BLaER1 (cell line): ENCODE measurements around the gene C5orf46.

Source experiments
- H3K27ac ChIP-seq: shearing (Covaris generic); formaldehyde crosslinking; 2 replicates; pipeline ENCODE4 v1.8.1; 2022
- H3K27me3 ChIP-seq: shearing (Covaris generic); formaldehyde crosslinking; 2 replicates; pipeline ENCODE4 v1.8.1; 2022
- H3K36me3 ChIP-seq: shearing (Covaris generic); formaldehyde crosslinking; 2 replicates; pipeline ENCODE4 v1.8.1; 2022
- H3K4me1 ChIP-seq: shearing (Covaris generic); formaldehyde crosslinking; 2 replicates; pipeline ENCODE4 v1.8.1; 2022
- H3K4me2 ChIP-seq: shearing (Covaris generic); formaldehyde crosslinking; 2 replicates; pipeline ENCODE4 v1.8.1; 2022
- H3K4me3 ChIP-seq: shearing (Covaris generic); formaldehyde crosslinking; 2 replicates; pipeline ENCODE4 v1.8.1; 2022
- H3K9ac ChIP-seq: shearing (Covaris generic); formaldehyde crosslinking; 2 replicates; pipeline ENCODE4 v1.8.1; 2022
- H3K9me3 ChIP-seq: shearing (Covaris generic); formaldehyde crosslinking; 2 replicates; pipeline ENCODE4 v1.8.1; 2022
- H4K20me1 ChIP-seq: shearing (Covaris generic); formaldehyde crosslinking; 2 replicates; pipeline ENCODE4 v1.8.1; 2022
- Cebpa-rat ChIP-seq: shearing (Covaris generic); IDR thresholded peaks from 2 replicates; pipeline ENCODE4 v1.8.1; 2022

The C5orf46 gene

GRCh38 chr5:147853372-147853987 lies 52.9 kb downstream of the C5orf46 start:
- Histone ChIP-seq H3K9me3 (no peaks in the 10 kb centered on the region), H3K9ac (no peak overlapping the region), H4K20me1 (no peaks in the 10 kb centered on the region), H3K4me2 (no peak overlapping the region), H3K4me1 (0 out of 2 replicates have a peak, but pooled peaks cover 5% of the 10 kb centered on the region), H3K36me3 (no peaks in the 10 kb centered on the region), H3K27me3 (no peaks in the 10 kb centered on the region), H3K4me3 (no peak overlapping the region), H3K27ac (no peak overlapping the region)
- TF ChIP-seq Cebpa-rat, result no peak

- no peak overlapping the region for H3K27ac ChIP-seq
- H3K4me1 ChIP-seq, result 0 out of 2 replicates have a peak, but pooled peaks cover 5% of the 10 kb centered on the region
- H3K4me3 ChIP-seq, result no peak overlapping the region
- H3K9me3 ChIP-seq, result no peaks in the 10 kb centered on the region
- no peak for TF ChIP-seq Cebpa-rat
- H3K36me3 ChIP-seq, result no peaks in the 10 kb centered on the region
- no peak overlapping the region for H3K4me2 ChIP-seq
- no peaks in the 10 kb centered on the region for H4K20me1 ChIP-seq
- no peaks in the 10 kb centered on the region for H3K27me3 ChIP-seq
- no peak overlapping the region for H3K9ac ChIP-seq
Measured at GRCh38 chr5:147852365-147852764, 54.0 kb downstream of the C5orf46 start.

GRCh38 chr5:147851578-147851977 lies 54.8 kb downstream of the C5orf46 start:
- H3K27ac ChIP-seq, result no peak overlapping the region
- H3K9me3 ChIP-seq, result no peaks in the 10 kb centered on the region
- no peak for TF ChIP-seq Cebpa-rat
- no peak overlapping the region for H3K4me3 ChIP-seq
- H4K20me1 ChIP-seq, result no peaks in the 10 kb centered on the region
- H3K27me3 ChIP-seq, result no peaks in the 10 kb centered on the region
- no peak overlapping the region for H3K4me2 ChIP-seq
- H3K9ac ChIP-seq, result no peak overlapping the region
- 0 out of 2 replicates have a peak, but pooled peaks cover 5% of the 10 kb centered on the region for H3K4me1 ChIP-seq
- H3K36me3 ChIP-seq, result no peaks in the 10 kb centered on the region

- H3K9me3 ChIP-seq, result no peaks in the 10 kb centered on the region
- no peak overlapping the region for H3K4me2 ChIP-seq
- H3K36me3 ChIP-seq, result no peaks in the 10 kb centered on the region
- TF ChIP-seq Cebpa-rat, result no peak
- no peak overlapping the region for H3K9ac ChIP-seq
- no peaks in the 10 kb centered on the region for H3K27me3 ChIP-seq
- H3K4me1 ChIP-seq, result 0 out of 2 replicates have a peak, but pooled peaks cover 5% of the 10 kb centered on the region
- no peak overlapping the region for H3K27ac ChIP-seq
- H4K20me1 ChIP-seq, result no peaks in the 10 kb centered on the region
- H3K4me3 ChIP-seq, result no peak overlapping the region
Measured at GRCh38 chr5:147849226-147849625, 57.1 kb downstream of the C5orf46 start.

GRCh38 chr5:147845618-147846017 lies 60.7 kb downstream of the C5orf46 start:
- H3K27me3 ChIP-seq, result no peaks in the 10 kb centered on the region
- H3K36me3 ChIP-seq, result no peaks in the 10 kb centered on the region
- TF ChIP-seq Cebpa-rat, result no peak
- no peaks in the 10 kb centered on the region for H3K4me1 ChIP-seq
- H3K4me3 ChIP-seq, result no peak overlapping the region
- H3K9me3 ChIP-seq, result no peaks in the 10 kb centered on the region
- no peak overlapping the region for H3K27ac ChIP-seq
- H3K4me2 ChIP-seq, result no peak overlapping the region
- no peaks in the 10 kb centered on the region for H4K20me1 ChIP-seq
- H3K9ac ChIP-seq, result no peak overlapping the region

GRCh38 chr5:147844846-147845245 lies 61.5 kb downstream of the C5orf46 start:
- H3K4me3 ChIP-seq, result no peak overlapping the region
- H3K9me3 ChIP-seq, result no peaks in the 10 kb centered on the region
- H3K4me2 ChIP-seq, result no peak overlapping the region
- no peaks in the 10 kb centered on the region for H3K27me3 ChIP-seq
- H3K4me1 ChIP-seq, result no peaks in the 10 kb centered on the region
- no peaks in the 10 kb centered on the region for H3K36me3 ChIP-seq
- no peak overlapping the region for H3K27ac ChIP-seq
- no peak overlapping the region for H3K9ac ChIP-seq
- H4K20me1 ChIP-seq, result no peaks in the 10 kb centered on the region
- no peak for TF ChIP-seq Cebpa-rat

- no peaks in the 10 kb centered on the region for H3K27me3 ChIP-seq
- no peaks in the 10 kb centered on the region for H4K20me1 ChIP-seq
- H3K9me3 ChIP-seq, result no peaks in the 10 kb centered on the region
- no peak for TF ChIP-seq Cebpa-rat
- no peak overlapping the region for H3K27ac ChIP-seq
- H3K4me2 ChIP-seq, result no peak overlapping the region
- no peaks in the 10 kb centered on the region for H3K36me3 ChIP-seq
- H3K4me1 ChIP-seq, result no peaks in the 10 kb centered on the region
- H3K9ac ChIP-seq, result no peak overlapping the region
- H3K4me3 ChIP-seq, result no peak overlapping the region
Measured at GRCh38 chr5:147842869-147843268, 63.5 kb downstream of the C5orf46 start.
